ENCODE measurements around the gene COLQ.

The COLQ gene

GRCh38 chr3:15539066-15539465 is 17.6 kb upstream of the COLQ start:
- TF ChIP-seq ZNF8 (CRISPR knock-in tag; IDR thresholded peaks at IDR 0.05) (no peak), TSHZ2 (CRISPR knock-in tag; IDR thresholded peaks at IDR 0.05) (no peak), CSDC2 (CRISPR knock-in tag; IDR thresholded peaks at IDR 0.05) (no peak), ZC3H10 (CRISPR knock-in tag; IDR thresholded peaks at IDR 0.05) (no peak), ARNTL (CRISPR knock-in tag; IDR thresholded peaks at IDR 0.05; ENCODE audit: borderline replicate concordance, low read depth) (no peak), ZFP30 (CRISPR knock-in tag; IDR thresholded peaks at IDR 0.05) (no peak)
- no peak for ATAC-seq

- TF ChIP-seq ZFP3 (CRISPR knock-in tag; IDR thresholded peaks at IDR 0.05) (no peak), RARB (CRISPR knock-in tag; IDR thresholded peaks at IDR 0.05) (no peak), TOX (CRISPR knock-in tag; IDR thresholded peaks at IDR 0.05; ENCODE audit: borderline replicate concordance) (no peak), ISL1 (CRISPR knock-in tag; IDR thresholded peaks at IDR 0.05) (no peak), ZNF70 (CRISPR knock-in tag; IDR thresholded peaks at IDR 0.05) (no peak), CSRNP3 (CRISPR knock-in tag; IDR thresholded peaks at IDR 0.05) (no peak), CREB5 (CRISPR knock-in tag; IDR thresholded peaks at IDR 0.05; ENCODE audit: low read depth) (no peak), ZNF8 (CRISPR knock-in tag; IDR thresholded peaks at IDR 0.05) (no peak), PPARA (CRISPR knock-in tag; IDR thresholded peaks at IDR 0.05; ENCODE audit: borderline replicate concordance) (no peak), ZFP30 (CRISPR knock-in tag; IDR thresholded peaks at IDR 0.05) (no peak), OSR1 (CRISPR knock-in tag; IDR thresholded peaks at IDR 0.05) (no peak), GLIS3 (CRISPR knock-in tag; IDR thresholded peaks at IDR 0.05) (no peak), ZC3H10 (CRISPR knock-in tag; IDR thresholded peaks at IDR 0.05) (no peak), TSHZ2 (CRISPR knock-in tag; IDR thresholded peaks at IDR 0.05) (no peak)
Observed at GRCh38 chr3:15538345-15538744, 16.8 kb upstream of the COLQ start.

GRCh38 chr3:15536856-15537255 is 15.3 kb upstream of the COLQ start:
- no peak for TF ChIP-seq PATZ1 (CRISPR knock-in tag; IDR thresholded peaks at IDR 0.05; ENCODE audit: borderline replicate concordance)
- no peak for TF ChIP-seq ZC3H10 (CRISPR knock-in tag; IDR thresholded peaks at IDR 0.05)
- TF ChIP-seq BACH2 (CRISPR knock-in tag; IDR thresholded peaks at IDR 0.05; ENCODE audit: borderline replicate concordance): no peak
- no peak for TF ChIP-seq ZFP3 (CRISPR knock-in tag; IDR thresholded peaks at IDR 0.05)
- TF ChIP-seq ZNF70 (CRISPR knock-in tag; IDR thresholded peaks at IDR 0.05): no peak
- no peak for TF ChIP-seq CREB5 (CRISPR knock-in tag; IDR thresholded peaks at IDR 0.05; ENCODE audit: low read depth)
- TF ChIP-seq TCF4 (CRISPR knock-in tag; IDR thresholded peaks at IDR 0.05; ENCODE audit: borderline replicate concordance): no peak
- no peak for TF ChIP-seq ARNTL (CRISPR knock-in tag; IDR thresholded peaks at IDR 0.05; ENCODE audit: borderline replicate concordance, low read depth)
- no peak for TF ChIP-seq TOX (CRISPR knock-in tag; IDR thresholded peaks at IDR 0.05; ENCODE audit: borderline replicate concordance)
- no peak for TF ChIP-seq TSHZ2 (CRISPR knock-in tag; IDR thresholded peaks at IDR 0.05)
- no peak for ATAC-seq

More at GRCh38 chr3:15538345-15538744, 16.8 kb upstream of the COLQ start:
- ATAC-seq: no peak
